SU-DHL-6 (cell line): ENCODE measurements around the gene FGF1.
A peak's percentile ranks its signal among the peaks of the same experiment; 100 is the strongest.

Experiments
- H2AFZ ChIP-seq: fragments of 200-600 bp; sonication (generic); 2 replicates; pipeline ENCODE4 v1.6.1; 2014; ENCODE audit warnings: low read depth, mild to moderate bottlenecking, moderate library complexity, mixed read lengths, antibody characterized with exemption, low read length; ENCODE audit not compliant: severe bottlenecking
- H3F3A ChIP-seq: fragments of 200-600 bp; shearing (Covaris generic); 2 replicates; pipeline ENCODE4 v1.6.0; 2016; ENCODE audit warnings: antibody characterized with exemption, mild to moderate bottlenecking; ENCODE audit not compliant: insufficient read depth
- H3K27ac ChIP-seq: fragments of 200-600 bp; sonication (generic); 2 replicates; pipeline ENCODE4 v1.5.1; 2016; ENCODE audit warnings: low read depth, mild to moderate bottlenecking, low read length, moderate library complexity, mixed read lengths
- H3K27me3 ChIP-seq: fragments of 200-600 bp; sonication (generic), shearing (Covaris generic); 2 replicates; pipeline ENCODE4 v1.6.0; 2014; ENCODE audit warnings: mild to moderate bottlenecking, low read length
- H3K36me3 ChIP-seq: fragments of 200-600 bp; sonication (generic); 2 replicates; pipeline ENCODE4 v1.6.1; 2014; ENCODE audit warnings: mild to moderate bottlenecking, low read length, mixed read lengths
- H3K4me2 ChIP-seq: fragments of 300-600, 200-600 bp; shearing (Covaris generic), sonication (generic); 2 replicates; pipeline ENCODE4 v1.6.0; 2014; ENCODE audit warnings: low read length, low read depth, mild to moderate bottlenecking; ENCODE audit not compliant: poor library complexity, severe bottlenecking
- H3K4me3 ChIP-seq: fragments of 200-600 bp; sonication (generic); 2 replicates; pipeline ENCODE4 v1.5.1; 2014; ENCODE audit warnings: antibody characterized with exemption, low read length, mild to moderate bottlenecking, mixed read lengths; ENCODE audit not compliant: insufficient read depth, poor library complexity, severe bottlenecking
- H3K79me2 ChIP-seq: fragments of 200-600 bp; sonication (generic); 2 replicates; pipeline ENCODE4 v1.6.1; 2014; ENCODE audit warnings: mild to moderate bottlenecking, low read length, moderate library complexity; ENCODE audit not compliant: insufficient read depth
- H3K9ac ChIP-seq: fragments of 200-600 bp; sonication (generic); 2 replicates; pipeline ENCODE4 v1.7.0; 2014; ENCODE audit warnings: mild to moderate bottlenecking, low read length
- H3K9me2 ChIP-seq: fragments of 200-600 bp; sonication (generic); replicated peaks from 2 replicates; pipeline ENCODE4 v1.6.1; 2014; ENCODE audit warnings: low read length; ENCODE audit not compliant: insufficient read depth
- H3K9me3 ChIP-seq: fragments of 200-600 bp; sonication (generic); 2 replicates; pipeline ENCODE4 v1.6.1; 2014; ENCODE audit warnings: low read length, mixed read lengths; ENCODE audit not compliant: insufficient read depth
- H4K20me1 ChIP-seq: fragments of 200-600 bp; sonication (generic); 2 replicates; pipeline ENCODE4 v1.6.1; 2014; ENCODE audit warnings: low read depth, mild to moderate bottlenecking, antibody characterized with exemption, low read length, moderate library complexity, mixed read lengths
- EZH2phosphoT487 ChIP-seq: fragments of 200-600 bp; sonication (generic), shearing (Covaris generic); conservative IDR thresholded peaks from 2 replicates; pipeline ENCODE4 v1.6.1; 2018; ENCODE audit warnings: mild to moderate bottlenecking, antibody characterized with exemption, low read length, moderate library complexity, mixed read lengths
- TF ChIP-seq, protein P1 (sequence below): fragments of 200-600 bp; sonication (generic); IDR thresholded peaks from one replicate; pipeline ENCODE4 v1.5.1; 2017; ENCODE audit warnings: antibody characterized with exemption, mild to moderate bottlenecking, low read length, moderate library complexity; ENCODE audit not compliant: insufficient read depth, poor library complexity, severe bottlenecking

The FGF1 gene

DNA sequence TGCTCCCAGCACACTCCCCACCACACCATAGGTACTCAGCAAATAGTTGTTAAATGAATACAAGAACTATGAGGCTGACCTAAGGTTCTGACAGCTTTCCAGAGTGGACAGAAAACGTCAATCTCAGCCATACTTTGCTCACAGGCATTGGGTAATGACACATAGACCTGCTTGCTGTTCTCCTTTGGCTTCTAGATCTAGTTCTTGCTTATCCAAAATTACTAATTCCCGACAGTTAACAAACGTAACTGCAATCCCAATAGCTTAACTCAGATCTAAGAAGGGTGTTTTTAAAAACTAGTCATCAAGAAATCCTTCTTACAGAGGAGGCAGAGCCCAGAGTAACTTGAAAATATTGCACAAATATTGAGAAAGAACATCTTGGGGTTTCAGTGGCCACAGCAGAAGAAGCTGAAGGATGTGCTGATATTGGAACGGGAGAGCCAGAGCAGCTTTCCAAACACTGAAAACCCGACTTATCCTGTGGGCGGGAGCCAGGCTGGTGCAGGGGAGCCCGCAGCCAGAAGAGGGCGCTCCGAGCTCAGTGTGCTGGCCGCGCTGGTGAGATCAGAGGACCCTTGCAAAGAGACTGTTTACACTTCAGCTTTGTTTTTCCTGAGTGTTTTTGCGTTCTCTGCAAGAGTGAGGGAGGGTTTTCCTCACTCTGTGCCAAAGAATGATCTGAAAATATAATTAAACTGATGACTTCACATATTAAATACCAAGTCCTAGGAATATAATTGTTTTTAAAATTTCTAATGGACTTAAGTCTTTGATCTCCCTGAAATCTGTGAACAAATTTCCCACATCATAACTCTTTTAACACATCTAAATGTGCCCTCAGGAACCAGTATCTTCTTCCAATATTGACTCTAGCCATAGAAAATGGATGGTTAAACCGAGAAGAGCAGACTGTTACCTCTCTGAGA is 30.3 kb downstream of the FGF1 start:
- Histone ChIP-seq H3K9me3 (no peaks in the 10 kb centered on the region), H3K79me2 (no peaks in the 10 kb centered on the region), H3K4me2 (no peak overlapping the region), H3K27me3 (no peaks in the 10 kb centered on the region), H4K20me1 (no peaks in the 10 kb centered on the region), H3K27ac (no peak overlapping the region), H3K9me2 (no peaks in the 10 kb centered on the region), H3K4me3 (no peak overlapping the region), H3F3A (no peaks in the 10 kb centered on the region), H3K9ac (no peak overlapping the region), H3K36me3 (no peaks in the 10 kb centered on the region), H2AFZ (no peak overlapping the region)
- 0 out of 2 replicates have a peak, but pooled peaks have one; percentile 71 for TF ChIP-seq EZH2phosphoT487
- TF ChIP-seq, protein P1, sequence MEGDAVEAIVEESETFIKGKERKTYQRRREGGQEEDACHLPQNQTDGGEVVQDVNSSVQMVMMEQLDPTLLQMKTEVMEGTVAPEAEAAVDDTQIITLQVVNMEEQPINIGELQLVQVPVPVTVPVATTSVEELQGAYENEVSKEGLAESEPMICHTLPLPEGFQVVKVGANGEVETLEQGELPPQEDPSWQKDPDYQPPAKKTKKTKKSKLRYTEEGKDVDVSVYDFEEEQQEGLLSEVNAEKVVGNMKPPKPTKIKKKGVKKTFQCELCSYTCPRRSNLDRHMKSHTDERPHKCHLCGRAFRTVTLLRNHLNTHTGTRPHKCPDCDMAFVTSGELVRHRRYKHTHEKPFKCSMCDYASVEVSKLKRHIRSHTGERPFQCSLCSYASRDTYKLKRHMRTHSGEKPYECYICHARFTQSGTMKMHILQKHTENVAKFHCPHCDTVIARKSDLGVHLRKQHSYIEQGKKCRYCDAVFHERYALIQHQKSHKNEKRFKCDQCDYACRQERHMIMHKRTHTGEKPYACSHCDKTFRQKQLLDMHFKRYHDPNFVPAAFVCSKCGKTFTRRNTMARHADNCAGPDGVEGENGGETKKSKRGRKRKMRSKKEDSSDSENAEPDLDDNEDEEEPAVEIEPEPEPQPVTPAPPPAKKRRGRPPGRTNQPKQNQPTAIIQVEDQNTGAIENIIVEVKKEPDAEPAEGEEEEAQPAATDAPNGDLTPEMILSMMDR: peak; percentile 80

DNA sequence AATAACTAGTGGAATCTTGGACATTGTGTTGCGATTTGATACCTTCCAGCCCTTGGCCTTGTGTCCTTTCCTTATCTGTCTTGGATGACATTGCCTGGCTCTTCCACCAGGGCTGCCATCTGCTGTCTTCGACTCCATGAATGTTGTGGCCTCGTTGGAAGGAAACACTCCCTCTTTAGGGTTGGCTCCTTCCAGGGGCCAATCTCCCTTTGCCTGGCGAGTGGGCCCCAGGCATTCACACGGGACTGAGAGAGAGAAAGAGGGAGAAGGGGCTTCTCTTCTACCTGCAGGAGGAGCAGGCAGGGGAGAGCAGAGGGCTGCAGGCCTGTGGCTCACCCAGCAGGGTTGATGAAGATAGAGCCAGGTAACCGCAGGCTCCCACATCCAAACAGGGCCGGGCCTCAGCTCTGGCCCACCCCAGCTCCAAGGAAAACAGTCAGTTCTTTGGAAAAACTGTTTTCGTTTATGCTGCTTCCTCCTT is 31.3 kb downstream of the FGF1 start:
- no peak overlapping the region for H3K4me3 ChIP-seq
- no peak for TF ChIP-seq EZH2phosphoT487
- TF ChIP-seq, protein P1: no peak
- no peak overlapping the region for H3K9ac ChIP-seq

DNA sequence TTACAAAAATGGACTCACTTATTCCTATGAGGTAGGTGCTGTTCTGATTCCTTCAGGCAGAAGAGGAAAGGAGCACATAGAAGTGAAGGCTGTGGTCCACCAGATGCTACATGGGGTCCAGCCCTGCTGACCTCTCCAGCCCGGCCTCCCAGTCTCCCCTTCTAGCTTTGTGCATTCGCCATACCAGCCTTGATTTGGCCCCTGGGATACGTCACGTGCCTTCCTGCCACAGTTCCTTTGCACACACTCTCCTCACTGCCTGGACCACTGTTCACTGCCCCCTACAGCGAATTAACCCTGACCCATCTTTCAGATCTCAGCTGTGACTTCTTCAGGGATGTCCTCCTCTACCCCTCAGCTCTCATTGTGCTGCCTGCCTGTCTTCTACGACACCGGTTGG is 32.6 kb downstream of the FGF1 start:
- H3K4me3 ChIP-seq: no peak overlapping the region
- H3K9ac ChIP-seq: no peak overlapping the region
- no peaks in the 10 kb centered on the region for H3K9me2 ChIP-seq
- no peaks in the 10 kb centered on the region for H3K79me2 ChIP-seq
- H3K27me3 ChIP-seq: no peaks in the 10 kb centered on the region
- no peaks in the 10 kb centered on the region for H3K36me3 ChIP-seq
- no peaks in the 10 kb centered on the region for H3K9me3 ChIP-seq
- no peak overlapping the region for H3K27ac ChIP-seq
- H4K20me1 ChIP-seq: no peaks in the 10 kb centered on the region
- H3F3A ChIP-seq: no peaks in the 10 kb centered on the region
- no peak overlapping the region for H2AFZ ChIP-seq
- TF ChIP-seq, protein P1: no peak
- TF ChIP-seq EZH2phosphoT487: no peak
- no peak overlapping the region for H3K4me2 ChIP-seq

More for the DNA sequence above, 31.3 kb downstream of the FGF1 start:
- no peak overlapping the region for H3K27ac ChIP-seq
- no peaks in the 10 kb centered on the region for H3K27me3 ChIP-seq
- H3K36me3 ChIP-seq: no peaks in the 10 kb centered on the region
- no peaks in the 10 kb centered on the region for H3K9me2 ChIP-seq
- H3K79me2 ChIP-seq: no peaks in the 10 kb centered on the region
- no peaks in the 10 kb centered on the region for H3F3A ChIP-seq
- H4K20me1 ChIP-seq: no peaks in the 10 kb centered on the region
- no peaks in the 10 kb centered on the region for H3K9me3 ChIP-seq
- H3K4me2 ChIP-seq: no peak overlapping the region
- H2AFZ ChIP-seq: no peak overlapping the region
